Memory B cell (primary cell): Measurements from ENCODE around the gene SNTB2.
"Not testable (repeated sequence)": the region's sequence is repeated elsewhere in the genome, so short reads cannot be mapped to it uniquely, and the experiment has no call there.

ENCODE experiments used
- ATAC-seq: fragments of 150-1000 bp; cut with Tn5 transposase; 2 replicates; pipeline ENCODE4 v1.10.0; 2021; ENCODE audit warnings: low read depth, mild to moderate bottlenecking, moderate library complexity
- DNase-seq, 2 donors: peaks; one replicate each; pipeline ENCODE4 v3.0.0; 2022; ENCODE audit warnings: low spot score in 2 of 2
- H3K27ac Mint-ChIP-seq: one replicate; pipeline ENCODE4 v1.8.0; 2022; ENCODE audit warnings: mild to moderate bottlenecking, moderate library complexity, mixed read lengths
- H3K27me3 Mint-ChIP-seq: one replicate; pipeline ENCODE4 v1.8.0; 2022; ENCODE audit warnings: mixed read lengths
- H3K36me3 Mint-ChIP-seq: one replicate; pipeline ENCODE4 v1.8.0; 2022; ENCODE audit warnings: mild to moderate bottlenecking, mixed read lengths
- H3K4me1 Mint-ChIP-seq: one replicate; pipeline ENCODE4 v1.8.0; 2022; ENCODE audit warnings: mixed read lengths
- H3K4me3 Mint-ChIP-seq: one replicate; pipeline ENCODE4 v1.8.0; 2022; ENCODE audit warnings: mild to moderate bottlenecking, moderate library complexity, mixed read lengths
- H3K9me3 Mint-ChIP-seq: one replicate; pipeline ENCODE4 v1.8.0; 2022; ENCODE audit warnings: mixed read lengths

SNTB2 gene

GRCh38 chr16:69267633-69268032 is 80.7 kb downstream of the SNTB2 start:
- no peak overlapping the region for H3K4me3 Mint-ChIP-seq
- H3K27me3 Mint-ChIP-seq = no peaks in the 10 kb centered on the region
- no peak for ATAC-seq
- peaks cover 12% of the 10 kb centered on the region for H3K36me3 Mint-ChIP-seq
- DNase-seq = no peak
- no peaks in the 10 kb centered on the region for H3K4me1 Mint-ChIP-seq
- H3K9me3 Mint-ChIP-seq = no peaks in the 10 kb centered on the region
- no peak overlapping the region for H3K27ac Mint-ChIP-seq

- no peak overlapping the region for H3K4me3 Mint-ChIP-seq
- H3K27ac Mint-ChIP-seq = no peak overlapping the region
- DNase-seq (no peak), ATAC-seq (no peak)
- no peaks in the 10 kb centered on the region for H3K9me3 Mint-ChIP-seq
- H3K36me3 Mint-ChIP-seq = peaks cover 7% of the 10 kb centered on the region
- no peaks in the 10 kb centered on the region for H3K27me3 Mint-ChIP-seq
- no peaks in the 10 kb centered on the region for H3K4me1 Mint-ChIP-seq
Measured at GRCh38 chr16:69270395-69270794, 83.4 kb downstream of the SNTB2 start.

- DNase-seq = no peak
- H3K4me1 Mint-ChIP-seq = no peaks in the 10 kb centered on the region
- H3K27me3 Mint-ChIP-seq = no peaks in the 10 kb centered on the region
- no peak overlapping the region for H3K4me3 Mint-ChIP-seq
- H3K36me3 Mint-ChIP-seq = peaks cover 7% of the 10 kb centered on the region
- no peak for ATAC-seq
- H3K9me3 Mint-ChIP-seq = no peaks in the 10 kb centered on the region
- H3K27ac Mint-ChIP-seq = no peak overlapping the region
Measured at GRCh38 chr16:69270831-69271230, 83.9 kb downstream of the SNTB2 start.

- no peak overlapping the region for H3K4me3 Mint-ChIP-seq
- ATAC-seq = no peak
- H3K27ac Mint-ChIP-seq = no peak overlapping the region
- H3K27me3 Mint-ChIP-seq = no peaks in the 10 kb centered on the region
- H3K4me1 Mint-ChIP-seq = no peaks in the 10 kb centered on the region
- peaks cover 6% of the 10 kb centered on the region for H3K36me3 Mint-ChIP-seq
- no peak for DNase-seq
- no peaks in the 10 kb centered on the region for H3K9me3 Mint-ChIP-seq
Measured at GRCh38 chr16:69273009-69273408, 86.0 kb downstream of the SNTB2 start.

GRCh38 chr16:69274699-69275235 is 87.8 kb downstream of the SNTB2 start:
- ATAC-seq = no peak
- no peak for DNase-seq
- Mint-ChIP-seq H3K27me3 (no peaks in the 10 kb centered on the region), H3K36me3 (peaks cover 6% of the 10 kb centered on the region), H3K4me3 (no peak overlapping the region), H3K9me3 (no peaks in the 10 kb centered on the region), H3K4me1 (no peaks in the 10 kb centered on the region), H3K27ac (no peak overlapping the region)

- DNase-seq (no peak), ATAC-seq (no peak)
- no peaks in the 10 kb centered on the region for H3K27me3 Mint-ChIP-seq
- H3K36me3 Mint-ChIP-seq = peaks cover 3% of the 10 kb centered on the region
- H3K27ac Mint-ChIP-seq = no peak overlapping the region
- no peaks in the 10 kb centered on the region for H3K4me1 Mint-ChIP-seq
- H3K4me3 Mint-ChIP-seq = no peak overlapping the region
- no peaks in the 10 kb centered on the region for H3K9me3 Mint-ChIP-seq
Measured at GRCh38 chr16:69276148-69277115, 89.5 kb downstream of the SNTB2 start.

GRCh38 chr16:69277413-69277812 is 90.4 kb downstream of the SNTB2 start:
- Mint-ChIP-seq H3K4me1 (no peaks in the 10 kb centered on the region), H3K4me3 (no peak overlapping the region), H3K27me3 (no peaks in the 10 kb centered on the region), H3K36me3 (peaks cover 1% of the 10 kb centered on the region), H3K27ac (no peak overlapping the region), H3K9me3 (no peaks in the 10 kb centered on the region)
- ATAC-seq (no peak), DNase-seq (no peak)

GRCh38 chr16:69283851-69284250 is 96.9 kb downstream of the SNTB2 start:
- H3K4me1 Mint-ChIP-seq = no peaks in the 10 kb centered on the region
- no peak overlapping the region for H3K4me3 Mint-ChIP-seq
- DNase-seq (no peak), ATAC-seq (no peak)
- H3K9me3 Mint-ChIP-seq = no peaks in the 10 kb centered on the region
- H3K27ac Mint-ChIP-seq = no peak overlapping the region
- H3K36me3 Mint-ChIP-seq = peaks cover 1% of the 10 kb centered on the region
- H3K27me3 Mint-ChIP-seq = no peaks in the 10 kb centered on the region

- no peaks in the 10 kb centered on the region for H3K4me1 Mint-ChIP-seq
- ATAC-seq (no peak), DNase-seq (no peak)
- H3K27ac Mint-ChIP-seq = no peak overlapping the region
- H3K27me3 Mint-ChIP-seq = no peaks in the 10 kb centered on the region
- H3K36me3 Mint-ChIP-seq = peaks cover 1% of the 10 kb centered on the region
- H3K4me3 Mint-ChIP-seq = no peak overlapping the region
- H3K9me3 Mint-ChIP-seq = no peaks in the 10 kb centered on the region
Measured at GRCh38 chr16:69285240-69285639, 98.3 kb downstream of the SNTB2 start.

GRCh38 chr16:69286941-69287713 is 100.2 kb downstream of the SNTB2 start:
- Mint-ChIP-seq H3K27ac (no peak overlapping the region), H3K36me3 (peaks cover 1% of the 10 kb centered on the region), H3K27me3 (no peaks in the 10 kb centered on the region), H3K4me3 (no peak overlapping the region), H3K9me3 (no peaks in the 10 kb centered on the region), H3K4me1 (no peaks in the 10 kb centered on the region)
- ATAC-seq (peak; percentile 41), DNase-seq (peak; percentile 42 to 60)

GRCh38 chr16:69291657-69292056 is 104.7 kb downstream of the SNTB2 start:
- H3K27me3 Mint-ChIP-seq, H3K27ac Mint-ChIP-seq, ATAC-seq, H3K4me1 Mint-ChIP-seq, H3K36me3 Mint-ChIP-seq, H3K4me3 Mint-ChIP-seq, H3K9me3 Mint-ChIP-seq, DNase-seq: not testable (repeated sequence)

GRCh38 chr16:69293401-69293800 is 106.4 kb downstream of the SNTB2 start:
- ATAC-seq = no peak
- Mint-ChIP-seq H3K9me3 (no peaks in the 10 kb centered on the region), H3K27ac (no peak overlapping the region), H3K4me3 (no peak overlapping the region), H3K27me3 (no peaks in the 10 kb centered on the region), H3K4me1 (no peaks in the 10 kb centered on the region), H3K36me3 (peaks cover 2% of the 10 kb centered on the region)
- no peak for DNase-seq

GRCh38 chr16:69294051-69294450 is 107.1 kb downstream of the SNTB2 start:
- Mint-ChIP-seq H3K9me3 (no peaks in the 10 kb centered on the region), H3K4me1 (no peaks in the 10 kb centered on the region), H3K27ac (no peak overlapping the region), H3K4me3 (no peak overlapping the region), H3K27me3 (no peaks in the 10 kb centered on the region), H3K36me3 (peaks cover 2% of the 10 kb centered on the region)
- ATAC-seq (no peak), DNase-seq (no peak)

GRCh38 chr16:69296771-69297170 is 109.8 kb downstream of the SNTB2 start:
- not testable (repeated sequence) for H3K27ac Mint-ChIP-seq, H3K4me1 Mint-ChIP-seq, H3K27me3 Mint-ChIP-seq, H3K9me3 Mint-ChIP-seq, DNase-seq, ATAC-seq, H3K4me3 Mint-ChIP-seq
- H3K36me3 Mint-ChIP-seq = peaks cover 11% of the 10 kb centered on the region
